ENCODE measurements around the gene RNF222. TPM values are rescaled to one million over a fixed set of nuclear protein-coding genes. Genes with fewer than 3 reads are reported as not detected.

Gene RNF222
- total and polyA plus RNA-seq, 2 experiments from 2014 or later, result 0.37 TPM; not detected in 1

DNA sequence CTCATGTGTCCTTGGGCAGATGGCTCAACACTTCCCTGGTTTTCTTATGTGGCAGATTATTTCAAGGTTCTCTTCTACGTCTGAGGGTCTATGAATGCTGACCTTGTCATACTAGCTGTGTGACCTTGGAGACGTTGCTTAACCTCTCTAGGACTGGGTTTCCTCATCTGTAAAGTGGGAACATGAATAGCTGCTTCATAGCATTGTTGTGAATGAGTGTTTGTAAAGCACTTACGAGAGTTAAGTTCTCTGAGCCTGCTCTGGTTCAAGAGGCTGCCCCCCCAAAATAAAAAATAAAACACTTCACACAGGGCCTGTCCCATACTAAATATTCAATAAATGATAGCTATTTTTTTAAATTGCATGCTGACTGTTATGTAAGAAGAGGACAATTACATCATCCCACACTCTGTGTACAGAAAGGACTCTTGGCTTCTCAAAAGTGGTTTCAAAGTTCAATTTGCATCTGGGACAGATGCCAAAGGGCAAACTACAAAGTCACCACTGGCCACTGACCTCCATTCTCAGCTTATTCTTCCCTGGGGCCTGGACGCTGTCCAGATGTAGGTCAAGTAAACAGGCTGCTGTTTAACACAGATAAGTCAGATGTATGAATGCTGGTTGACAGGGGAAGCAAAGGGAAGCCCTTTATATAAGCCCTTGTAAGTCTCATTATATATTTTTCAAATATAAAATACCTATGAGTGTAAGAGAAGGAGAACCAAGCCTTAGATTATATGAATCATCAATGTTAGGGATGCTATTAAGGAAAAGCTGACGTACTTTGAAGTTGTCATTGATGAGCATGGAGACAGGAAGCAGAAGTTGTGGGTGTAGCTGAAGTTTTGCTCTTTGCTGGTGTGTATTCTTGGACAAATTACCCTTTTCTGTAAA, 22.7 kb upstream of the RNF222 start:
- H3K36me3 ChIP-seq, result no peaks in the 10 kb centered on the region
- H3K4me3 ChIP-seq, result no peak overlapping the region
- no peaks in the 10 kb centered on the region for H3K27me3 ChIP-seq
- H3K9me3 ChIP-seq (ENCODE audit: low read depth), result no peaks in the 10 kb centered on the region
- TF ChIP-seq, protein P1, sequence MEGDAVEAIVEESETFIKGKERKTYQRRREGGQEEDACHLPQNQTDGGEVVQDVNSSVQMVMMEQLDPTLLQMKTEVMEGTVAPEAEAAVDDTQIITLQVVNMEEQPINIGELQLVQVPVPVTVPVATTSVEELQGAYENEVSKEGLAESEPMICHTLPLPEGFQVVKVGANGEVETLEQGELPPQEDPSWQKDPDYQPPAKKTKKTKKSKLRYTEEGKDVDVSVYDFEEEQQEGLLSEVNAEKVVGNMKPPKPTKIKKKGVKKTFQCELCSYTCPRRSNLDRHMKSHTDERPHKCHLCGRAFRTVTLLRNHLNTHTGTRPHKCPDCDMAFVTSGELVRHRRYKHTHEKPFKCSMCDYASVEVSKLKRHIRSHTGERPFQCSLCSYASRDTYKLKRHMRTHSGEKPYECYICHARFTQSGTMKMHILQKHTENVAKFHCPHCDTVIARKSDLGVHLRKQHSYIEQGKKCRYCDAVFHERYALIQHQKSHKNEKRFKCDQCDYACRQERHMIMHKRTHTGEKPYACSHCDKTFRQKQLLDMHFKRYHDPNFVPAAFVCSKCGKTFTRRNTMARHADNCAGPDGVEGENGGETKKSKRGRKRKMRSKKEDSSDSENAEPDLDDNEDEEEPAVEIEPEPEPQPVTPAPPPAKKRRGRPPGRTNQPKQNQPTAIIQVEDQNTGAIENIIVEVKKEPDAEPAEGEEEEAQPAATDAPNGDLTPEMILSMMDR (IDR thresholded peaks at IDR 0.05; ENCODE audit: low read depth, low read length), result no peak
- peak; percentile 75 to 91 for DNase-seq (ENCODE audit: low read depth in 1 of 2, low spot score in 1 of 2)
- H3K27ac ChIP-seq, result peak overlapping the region; percentile 35
- H3K4me1 ChIP-seq (ENCODE audit: low read depth), result peaks cover 10% of the 10 kb centered on the region

DNA sequence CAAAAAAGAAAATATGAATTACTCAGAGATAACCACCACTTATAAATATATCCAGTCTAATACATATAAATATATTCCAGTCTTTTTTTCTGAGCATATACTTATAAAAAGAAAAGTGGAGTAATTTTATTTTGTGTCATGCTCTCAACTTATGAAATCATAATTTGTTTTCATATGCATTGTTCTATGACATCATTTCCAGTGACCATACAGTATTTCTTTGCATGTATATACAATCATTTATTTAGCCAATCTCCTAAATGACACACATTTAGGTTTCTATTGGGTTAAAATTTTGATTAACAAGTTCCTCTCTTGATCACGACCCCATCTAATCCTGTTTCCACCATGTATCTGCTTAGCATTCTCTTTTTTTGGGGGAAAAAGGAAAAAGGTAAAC, 21.7 kb upstream of the RNF222 start:
- DNase-seq (ENCODE audit: low read depth in 1 of 2, low spot score in 1 of 2), result no peak
- H3K27me3 ChIP-seq, result no peaks in the 10 kb centered on the region
- no peaks in the 10 kb centered on the region for H3K9me3 ChIP-seq (ENCODE audit: low read depth)
- peaks cover 10% of the 10 kb centered on the region for H3K4me1 ChIP-seq (ENCODE audit: low read depth)
- TF ChIP-seq, protein P1 (IDR thresholded peaks at IDR 0.05; ENCODE audit: low read depth, low read length), result no peak
- H3K27ac ChIP-seq, result no peak overlapping the region
- H3K36me3 ChIP-seq, result no peaks in the 10 kb centered on the region
- no peak overlapping the region for H3K4me3 ChIP-seq

DNA sequence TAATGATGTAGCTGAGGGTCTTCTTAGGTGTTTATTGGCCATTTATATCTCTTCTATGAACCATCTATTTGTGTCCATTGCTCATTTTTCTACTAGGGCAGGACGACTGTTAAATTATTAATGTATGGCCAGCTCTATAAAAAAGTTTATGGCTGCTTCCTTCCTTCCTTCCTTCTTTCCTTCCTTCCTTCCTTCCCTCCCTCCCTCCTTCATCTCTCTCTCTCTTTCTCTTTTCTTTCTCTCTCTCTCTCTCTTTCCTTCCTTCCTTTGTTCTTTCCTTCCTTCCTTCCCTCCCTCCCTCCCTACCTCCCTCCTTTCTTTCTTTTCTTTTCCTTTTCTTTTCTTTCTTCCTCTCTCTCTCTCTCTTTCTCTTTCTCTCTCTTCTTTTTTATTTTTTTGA, 20.8 kb upstream of the RNF222 start:
- no peaks in the 10 kb centered on the region for H3K36me3 ChIP-seq
- DNase-seq (ENCODE audit: low read depth in 1 of 2, low spot score in 1 of 2), result no peak
- TF ChIP-seq, protein P1 (IDR thresholded peaks at IDR 0.05; ENCODE audit: low read depth, low read length), result no peak
- no peaks in the 10 kb centered on the region for H3K27me3 ChIP-seq
- no peak overlapping the region for H3K27ac ChIP-seq
- H3K4me3 ChIP-seq, result no peak overlapping the region
- no peaks in the 10 kb centered on the region for H3K9me3 ChIP-seq (ENCODE audit: low read depth)
- H3K4me1 ChIP-seq (ENCODE audit: low read depth), result peaks cover 10% of the 10 kb centered on the region

DNA sequence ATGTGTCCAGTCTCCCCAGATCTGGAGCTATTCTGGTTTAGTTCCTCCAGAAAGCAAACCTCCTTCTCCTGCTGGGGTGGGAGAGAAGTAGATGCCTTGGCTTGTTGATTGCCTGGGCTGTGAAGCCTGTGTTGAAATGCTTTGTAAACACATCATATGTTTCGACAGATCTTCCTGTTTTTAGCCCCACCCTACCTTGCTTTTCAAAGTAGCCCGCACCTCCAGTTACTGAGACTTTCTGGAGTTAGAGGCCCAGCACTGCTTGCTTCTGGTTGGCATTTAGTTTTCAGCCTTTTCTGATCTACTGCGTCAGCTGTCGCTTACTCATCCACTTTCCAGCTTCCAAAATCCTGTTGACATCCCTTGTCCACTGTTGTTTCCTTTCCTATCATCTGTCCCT, 20.2 kb upstream of the RNF222 start:
- no peak overlapping the region for H3K4me3 ChIP-seq
- peaks cover 10% of the 10 kb centered on the region for H3K4me1 ChIP-seq (ENCODE audit: low read depth)
- H3K36me3 ChIP-seq, result no peaks in the 10 kb centered on the region
- no peaks in the 10 kb centered on the region for H3K27me3 ChIP-seq
- DNase-seq (ENCODE audit: low read depth in 1 of 2, low spot score in 1 of 2), result no peak
- H3K27ac ChIP-seq, result no peak overlapping the region
- TF ChIP-seq, protein P1 (IDR thresholded peaks at IDR 0.05; ENCODE audit: low read depth, low read length), result no peak
- H3K9me3 ChIP-seq (ENCODE audit: low read depth), result no peaks in the 10 kb centered on the region

DNA sequence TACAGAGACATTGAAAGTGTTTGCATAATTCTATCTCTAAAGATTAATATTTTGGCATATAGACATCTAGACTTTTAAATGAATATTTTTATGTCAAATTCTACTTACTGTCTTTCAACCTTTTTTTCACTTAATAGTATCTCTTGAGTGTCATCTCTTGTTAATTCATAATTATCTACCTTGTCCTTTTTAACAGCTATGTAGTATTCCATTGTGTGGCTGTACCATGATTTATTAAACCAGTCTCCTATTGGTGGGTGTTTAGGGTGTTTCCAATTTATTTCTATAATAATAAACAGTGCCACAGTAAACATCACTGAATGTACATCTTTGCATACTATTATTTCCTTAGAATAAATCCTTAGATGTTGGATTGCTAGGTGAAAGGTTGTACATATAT, 16.3 kb upstream of the RNF222 start:
- H3K4me3 ChIP-seq, result no peak overlapping the region
- no peaks in the 10 kb centered on the region for H3K27me3 ChIP-seq
- H3K27ac ChIP-seq, result no peak overlapping the region
- no peak for DNase-seq (ENCODE audit: low read depth in 1 of 2, low spot score in 1 of 2)
- no peaks in the 10 kb centered on the region for H3K36me3 ChIP-seq
- no peaks in the 10 kb centered on the region for H3K9me3 ChIP-seq (ENCODE audit: low read depth)
- H3K4me1 ChIP-seq (ENCODE audit: low read depth), result no peaks in the 10 kb centered on the region
- TF ChIP-seq, protein P1 (IDR thresholded peaks at IDR 0.05; ENCODE audit: low read depth, low read length), result no peak

Data from cardiac muscle cell (in vitro differentiated cells and primary cell).